HG03457 (cell line): Measurements from ENCODE around the gene VPS4A.
A peak's percentile ranks its signal among the peaks of the same experiment; 100 is the strongest.
"Not testable (repeated sequence)": the region's sequence is repeated elsewhere in the genome, so short reads cannot be mapped to it uniquely, and the experiment has no call there.

Experiments
- ATAC-seq: cut with Tn5 transposase; IDR thresholded peaks from one replicate; pipeline ENCODE4 v1.9.1; 2021; ENCODE audit warnings: moderate number of reproducible peaks; ENCODE audit not compliant: unreplicated experiment

Gene VPS4A

DNA sequence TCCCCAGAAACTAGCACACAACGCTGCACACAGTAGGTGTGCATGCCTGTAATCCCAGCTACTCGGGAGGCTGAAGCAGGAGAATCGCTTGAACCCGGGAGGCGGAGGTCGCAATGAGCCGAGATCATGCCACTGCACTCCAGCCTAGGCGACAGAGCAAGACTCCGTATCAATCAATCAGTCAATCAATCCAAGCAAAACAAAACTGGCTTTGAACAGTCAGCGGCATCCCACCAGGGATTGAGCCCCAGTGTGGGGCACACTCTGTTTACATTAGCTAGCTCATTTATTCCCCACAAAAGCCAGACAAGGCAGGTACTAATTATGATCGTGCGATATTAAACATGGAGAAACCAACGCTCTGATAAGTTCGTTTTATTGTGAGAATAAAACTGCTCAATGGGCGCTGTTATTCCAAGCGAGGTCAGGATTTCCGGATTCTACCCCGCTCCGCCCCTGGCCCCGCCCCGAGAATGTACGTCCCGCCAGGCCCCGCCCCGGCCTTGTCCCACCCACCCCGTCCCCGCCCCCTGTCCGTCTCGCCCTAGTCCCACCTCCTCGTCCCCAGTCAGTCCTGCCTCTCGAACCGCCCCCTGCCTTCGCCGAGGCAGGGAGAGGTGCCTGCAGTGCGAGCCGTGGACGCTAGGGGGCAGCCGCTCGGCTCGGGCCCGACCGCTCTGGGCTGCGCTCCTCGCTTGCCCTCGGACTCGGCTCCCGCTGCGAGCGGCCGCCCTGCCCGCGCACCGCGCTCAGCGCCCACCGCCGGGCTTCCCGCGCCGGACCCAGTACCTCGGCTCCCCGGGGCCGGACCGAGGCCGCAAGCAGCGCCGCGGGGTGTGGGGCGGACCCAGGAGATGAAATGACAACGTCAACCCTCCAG, at the start of gene VPS4A:
Gene VPS4A (plus strand): TSS at position 698 of the 880 bp plus-strand sequence. CDS start 162 bp downstream, at position 860.
- ATAC-seq = peak; percentile 95

DNA sequence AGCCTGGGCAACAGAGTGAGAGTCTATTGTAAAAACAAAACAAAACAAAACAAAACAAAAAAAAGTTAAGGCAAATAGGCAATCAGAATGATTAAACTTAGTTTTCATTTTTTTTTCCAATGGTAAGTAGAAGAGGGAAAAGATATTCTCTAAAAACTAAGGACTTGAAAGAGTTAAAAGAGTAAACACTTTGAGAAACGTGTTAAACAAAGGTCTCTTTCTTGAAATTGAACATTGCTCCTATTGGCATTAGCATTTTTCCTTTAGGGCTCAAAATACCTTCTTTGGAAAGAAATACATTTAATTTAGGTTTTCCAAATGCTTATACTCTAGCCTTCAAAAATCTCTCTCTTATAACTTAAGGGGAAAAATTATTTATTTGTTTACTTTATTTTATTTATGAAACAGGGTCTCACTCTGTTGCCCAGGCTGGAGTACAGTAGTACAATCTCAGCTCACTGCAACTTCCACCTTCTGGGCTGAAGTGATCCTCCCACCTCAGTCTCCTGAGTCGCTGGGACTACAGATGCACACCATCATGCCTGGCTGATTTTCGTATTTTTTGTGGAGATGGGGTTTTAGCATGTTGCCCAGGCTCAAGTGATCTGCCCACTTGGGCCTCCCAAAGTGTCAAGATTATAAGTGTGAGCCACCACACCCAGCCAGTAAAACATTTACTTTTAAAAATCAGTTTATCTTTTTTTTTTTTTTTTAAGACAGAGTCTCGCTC, 44.7 kb upstream of the VPS4A start:
- no peak for ATAC-seq

DNA sequence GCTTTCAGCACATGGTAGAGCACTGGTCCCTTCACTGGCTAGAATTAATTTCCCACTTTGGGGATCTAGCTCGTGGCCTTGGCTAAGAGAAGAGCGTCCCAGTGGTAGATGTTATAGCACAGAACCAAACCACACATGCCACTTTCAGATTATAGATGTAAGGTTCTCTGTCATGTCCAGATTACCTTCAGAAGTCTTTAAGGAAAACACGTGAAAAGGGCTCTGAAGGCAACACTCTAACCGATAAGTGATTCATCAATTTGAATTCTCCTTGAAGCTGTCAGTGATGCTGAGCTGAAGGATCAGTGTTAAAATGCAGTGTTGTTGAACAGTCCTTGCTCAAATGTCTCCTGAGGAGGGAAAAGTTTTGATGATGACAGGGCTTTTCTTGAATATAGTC, 43.5 kb upstream of the VPS4A start:
- no peak for ATAC-seq

DNA sequence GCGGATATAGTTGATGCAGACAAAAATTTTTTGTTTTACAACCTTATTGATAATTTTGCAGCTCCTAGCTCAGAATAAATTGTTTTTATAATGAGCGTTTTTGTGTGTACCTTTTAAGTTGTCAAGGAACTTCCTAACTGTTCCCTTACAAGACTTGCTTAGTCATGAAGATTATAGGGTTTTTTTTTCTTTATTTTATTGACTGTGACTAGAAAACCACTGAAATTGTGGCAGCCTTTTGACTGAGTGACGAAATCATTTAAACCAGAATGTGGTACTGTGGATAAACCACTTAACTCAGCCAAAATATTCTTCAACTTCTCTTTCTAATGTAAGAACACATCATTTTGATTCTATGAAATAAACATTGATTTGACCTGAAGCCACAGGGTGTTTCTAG, 40.8 kb upstream of the VPS4A start:
- ATAC-seq = no peak

DNA sequence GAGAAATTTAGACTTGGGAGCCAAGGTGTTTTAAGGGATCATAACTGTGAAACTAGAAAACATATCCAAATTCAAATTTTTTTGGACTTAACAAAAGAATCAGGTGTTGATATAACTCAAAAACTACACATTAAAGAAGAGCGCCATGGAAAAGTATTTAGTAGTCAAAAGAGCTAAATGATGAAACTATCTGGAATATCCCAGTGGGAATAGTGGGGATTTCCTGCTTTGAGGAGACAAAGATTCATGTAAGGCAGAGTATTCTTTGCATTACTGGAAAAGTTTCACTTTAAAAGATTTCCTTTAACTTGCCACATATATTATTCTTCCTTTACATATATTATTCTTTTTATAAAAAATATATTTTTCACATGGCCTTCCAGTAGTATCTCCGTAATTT, 40.3 kb upstream of the VPS4A start:
- no peak for ATAC-seq

DNA sequence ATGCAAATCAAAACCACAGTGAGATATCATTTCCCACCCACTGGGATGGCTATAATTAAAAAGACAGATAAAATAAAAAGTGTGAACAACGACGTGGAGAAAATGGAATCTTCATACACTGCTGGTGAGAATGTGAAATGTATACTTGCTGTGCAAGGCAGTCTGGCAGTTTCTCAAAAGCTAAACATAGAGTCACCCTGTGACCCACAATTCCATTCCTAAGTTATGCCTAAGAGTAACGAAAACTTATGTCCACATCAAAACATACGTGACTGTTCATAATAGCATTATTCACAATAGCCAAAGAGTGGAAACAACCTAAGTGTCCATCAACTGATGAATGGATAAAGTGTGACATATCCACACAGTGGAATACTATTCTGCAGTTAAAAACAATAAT, 38.1 kb upstream of the VPS4A start:
- ATAC-seq = no peak

DNA sequence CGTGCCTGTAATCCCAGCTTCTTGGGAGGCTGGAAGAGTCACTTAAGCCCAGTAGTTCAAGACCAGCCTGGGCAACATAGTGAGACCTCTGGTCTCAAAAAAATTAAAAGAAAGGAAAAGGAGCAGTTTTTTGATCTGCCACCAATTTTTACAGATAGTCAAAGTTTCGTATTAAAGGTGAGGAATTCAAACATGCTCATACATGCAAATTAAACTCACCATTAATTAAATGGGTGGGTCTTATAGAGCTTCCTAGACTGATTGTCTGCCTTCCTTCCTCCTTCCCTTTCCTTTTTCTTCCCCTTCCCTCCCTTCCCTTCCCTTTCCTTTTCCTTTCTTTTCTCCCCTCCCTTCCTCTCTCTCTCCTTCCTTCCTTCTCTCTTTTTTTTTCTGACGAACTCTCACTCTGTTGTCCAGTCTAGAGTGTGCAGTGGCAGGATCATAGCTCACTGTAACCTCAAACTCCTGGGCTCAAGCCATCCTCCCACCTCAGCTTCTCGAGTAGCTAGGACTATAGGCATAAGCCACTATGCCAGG, 36.4 kb upstream of the VPS4A start:
- no peak for ATAC-seq

DNA sequence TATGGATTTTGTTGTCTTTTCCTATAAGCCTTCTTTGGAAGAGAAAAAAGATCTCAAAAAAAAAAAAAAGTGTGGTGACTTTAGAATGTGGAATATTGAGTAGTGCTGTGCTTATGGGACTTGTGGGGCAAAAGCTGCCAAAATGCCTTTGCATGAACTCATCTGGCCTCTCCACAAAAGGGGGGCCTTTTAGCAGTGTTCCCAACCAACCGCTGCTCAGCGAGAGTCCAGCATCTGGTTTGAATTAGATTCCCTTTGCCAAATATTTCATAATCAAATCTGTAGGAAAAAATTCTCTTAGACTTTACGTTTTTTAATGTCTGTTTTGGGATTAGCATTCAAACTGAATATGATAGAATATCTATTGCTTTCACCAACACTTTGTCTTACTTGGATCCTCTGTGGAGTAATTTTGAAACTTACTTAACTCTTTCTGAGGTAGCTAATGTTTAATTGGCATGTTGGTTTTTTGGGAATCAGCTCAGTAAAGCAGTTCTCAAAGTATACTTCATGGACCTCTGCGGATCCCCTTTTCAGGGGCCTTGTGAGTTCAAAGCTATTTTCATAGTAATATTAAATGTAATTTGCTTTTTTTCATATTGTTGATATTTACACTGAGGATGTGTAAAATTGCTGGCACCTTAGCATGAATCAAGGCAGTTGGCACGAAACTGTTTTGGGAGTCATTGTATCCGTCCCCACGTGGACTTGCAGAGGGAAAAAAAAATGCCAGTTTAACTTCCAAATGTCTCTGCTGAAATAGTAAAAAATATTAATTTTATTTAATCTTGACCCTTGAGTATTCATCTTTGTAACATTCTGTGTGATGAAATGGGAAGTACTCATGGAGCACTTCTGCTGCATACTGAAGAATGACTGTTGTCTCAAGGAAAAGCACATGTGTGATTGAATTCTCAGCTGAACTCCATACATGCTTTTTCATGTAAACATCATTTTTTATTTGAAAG, 34.7 kb upstream of the VPS4A start:
- ATAC-seq = no peak

DNA sequence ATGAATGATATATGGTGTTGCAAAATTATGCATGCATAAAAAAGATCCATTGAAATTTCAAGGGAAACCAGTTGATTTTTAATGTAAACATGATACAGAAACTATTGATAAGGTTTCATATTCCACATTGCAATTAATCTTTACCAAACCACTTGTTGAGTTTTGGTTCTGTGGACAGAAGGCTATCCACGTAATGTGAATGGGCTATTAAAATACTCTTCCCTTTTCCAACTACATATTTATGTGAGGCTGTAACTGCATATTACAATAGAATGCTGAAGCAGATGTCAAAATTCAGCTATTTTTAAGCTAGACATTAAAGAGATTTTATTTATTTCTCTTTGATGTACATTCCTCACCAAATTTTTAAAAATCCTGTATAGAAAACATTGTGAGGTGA, 33.7 kb upstream of the VPS4A start:
- no peak for ATAC-seq

DNA sequence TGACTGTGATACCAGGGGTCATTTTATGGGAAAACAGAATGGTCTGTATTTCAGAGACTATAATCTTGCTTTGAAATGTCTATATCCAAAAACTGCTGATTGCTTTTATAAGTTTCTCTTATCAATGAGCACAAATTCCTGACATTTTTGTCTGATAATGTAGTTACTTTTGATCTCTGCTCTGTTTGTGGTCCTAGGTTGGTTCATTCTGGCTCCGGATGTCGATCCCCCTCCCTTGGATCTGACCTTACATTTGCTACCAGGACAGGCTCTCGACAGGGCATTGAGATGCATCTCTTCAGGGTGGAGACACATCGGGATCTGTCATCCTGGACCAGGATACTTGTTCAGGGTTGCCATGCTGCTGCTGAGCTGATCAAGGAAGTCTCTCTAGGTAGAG, 27.3 kb upstream of the VPS4A start:
- ATAC-seq = no peak

DNA sequence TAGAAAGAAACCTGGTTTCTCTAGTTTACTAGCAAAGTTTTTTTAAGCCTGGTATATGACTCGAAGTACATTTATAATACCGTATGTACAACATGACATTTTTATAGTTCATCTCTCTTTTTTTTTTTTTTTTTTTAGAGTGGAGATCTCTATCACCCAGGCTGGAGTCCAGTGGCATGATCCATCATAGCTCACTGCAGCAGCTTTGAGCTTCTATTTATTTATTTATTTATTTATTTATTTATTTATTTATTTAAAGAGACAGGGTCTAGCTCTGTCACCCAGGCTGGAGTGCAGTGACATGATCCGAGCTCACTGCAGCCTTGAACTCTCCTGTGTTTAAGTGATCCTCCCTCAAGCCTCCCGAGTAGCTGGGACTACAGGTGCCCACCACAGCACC, 25.9 kb upstream of the VPS4A start:
- ATAC-seq = no peak

DNA sequence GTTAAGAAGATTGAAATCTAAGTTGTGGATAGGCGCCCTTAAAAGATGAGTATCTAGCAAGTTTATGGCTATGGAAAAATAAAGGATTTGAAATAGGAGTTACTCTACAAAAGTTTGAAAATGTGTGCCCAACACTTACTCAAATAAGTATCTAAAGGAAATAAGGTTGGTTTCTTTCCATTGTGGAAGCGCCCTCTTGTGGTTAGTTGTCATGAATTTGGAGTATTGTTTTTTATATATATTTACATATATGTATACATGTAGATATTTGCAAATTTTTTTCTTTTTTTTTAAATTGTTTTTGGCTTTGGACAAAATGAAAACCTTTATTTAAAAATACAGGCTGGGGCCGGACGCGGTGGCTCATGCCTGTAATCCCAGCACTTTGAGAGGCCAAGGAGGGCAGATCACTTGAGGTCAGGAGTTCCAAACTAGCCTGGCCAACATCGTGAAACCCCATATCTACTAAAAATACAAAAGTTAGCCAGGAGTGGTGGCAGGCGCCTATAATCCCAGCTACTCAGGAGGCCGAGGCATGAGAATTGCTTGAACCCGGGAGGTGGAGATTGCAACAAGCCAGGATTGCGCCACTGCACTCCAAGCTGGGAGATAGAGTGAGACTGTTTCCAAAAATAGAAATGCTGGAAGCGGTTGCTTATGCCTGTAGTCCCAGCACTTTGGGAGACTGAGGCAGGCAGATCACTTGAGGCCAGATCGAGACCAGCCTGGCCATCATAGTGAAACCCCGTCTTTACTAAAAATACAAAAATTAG, 24.0 kb upstream of the VPS4A start:
- ATAC-seq = no peak

DNA sequence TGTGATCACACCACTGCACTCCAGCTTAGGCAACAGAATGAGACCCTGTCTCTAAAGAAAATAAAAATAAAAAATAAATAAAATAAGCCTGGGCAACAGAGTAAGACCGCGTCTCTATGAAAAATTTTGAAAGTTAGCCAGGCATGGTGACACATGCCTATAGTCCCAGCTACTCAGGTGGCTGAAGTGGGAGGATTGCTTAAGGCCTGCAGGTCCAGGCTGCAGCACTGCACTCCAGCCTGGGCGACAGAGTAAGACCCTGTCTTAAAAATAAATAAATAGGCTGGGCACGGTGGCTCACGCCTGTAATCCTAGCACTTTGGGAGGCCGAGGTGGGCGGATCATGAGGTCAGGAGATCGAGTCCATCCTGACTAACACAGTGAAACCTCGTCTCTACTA, 19.5 kb upstream of the VPS4A start:
- ATAC-seq = not testable (repeated sequence)

DNA sequence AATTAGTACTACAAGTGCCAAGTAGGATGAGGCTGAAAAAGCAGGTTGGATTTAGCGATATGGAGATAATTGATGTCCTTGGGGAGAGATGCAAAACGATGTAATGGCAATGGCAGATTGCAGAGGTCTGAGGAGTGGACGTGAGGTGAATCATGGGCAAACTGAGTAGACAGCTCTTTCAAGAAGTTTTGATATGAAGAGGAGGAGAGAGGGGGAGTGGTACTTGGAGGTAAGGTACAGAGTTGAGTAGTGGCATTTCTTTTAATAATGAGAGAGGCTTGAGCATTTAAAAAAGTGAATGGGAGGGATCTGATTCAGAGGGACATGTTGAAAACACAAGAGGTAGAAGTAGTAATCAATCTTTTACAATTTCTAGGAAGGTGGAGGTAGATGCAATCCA, 17.7 kb upstream of the VPS4A start:
- ATAC-seq = no peak

DNA sequence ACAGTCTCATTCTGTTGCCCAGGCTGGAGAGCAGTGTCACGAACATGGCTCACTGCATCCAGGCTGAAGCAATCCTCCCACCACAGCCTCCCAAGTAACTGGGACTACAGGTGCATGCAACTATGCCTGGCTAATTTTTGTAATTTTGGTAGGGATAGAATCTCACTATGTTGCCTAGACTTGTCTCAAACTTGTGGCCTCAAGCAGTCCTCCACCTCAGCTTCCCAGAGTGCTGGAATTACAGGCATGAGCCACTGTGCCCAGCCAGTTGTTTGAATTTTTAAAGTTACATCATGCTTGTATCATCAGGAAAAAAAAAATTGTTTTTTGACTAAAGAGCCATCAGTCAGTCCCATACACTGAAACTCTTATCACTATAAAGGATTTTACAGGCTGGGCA, 17.1 kb upstream of the VPS4A start:
- no peak for ATAC-seq

DNA sequence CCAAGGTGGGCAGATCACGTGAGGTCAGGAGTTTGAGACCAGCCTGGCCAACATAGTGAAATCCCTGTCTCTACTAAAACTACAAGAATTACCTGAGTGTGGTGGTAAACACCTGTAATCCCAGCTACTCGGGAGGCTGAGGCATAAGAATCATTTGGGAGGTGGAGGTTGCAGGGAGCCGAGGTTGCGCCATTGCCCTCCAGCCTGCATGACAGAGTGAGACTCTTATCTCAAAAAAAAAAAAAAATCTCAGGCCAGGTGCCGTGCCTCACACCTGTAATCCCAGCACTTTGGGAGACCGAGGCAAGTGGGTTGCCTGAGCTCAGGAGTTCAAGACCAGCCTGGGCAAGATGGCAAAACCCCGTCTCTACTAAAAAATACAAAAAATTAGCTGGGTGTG, 14.4 kb upstream of the VPS4A start:
- ATAC-seq = not testable (repeated sequence)

DNA sequence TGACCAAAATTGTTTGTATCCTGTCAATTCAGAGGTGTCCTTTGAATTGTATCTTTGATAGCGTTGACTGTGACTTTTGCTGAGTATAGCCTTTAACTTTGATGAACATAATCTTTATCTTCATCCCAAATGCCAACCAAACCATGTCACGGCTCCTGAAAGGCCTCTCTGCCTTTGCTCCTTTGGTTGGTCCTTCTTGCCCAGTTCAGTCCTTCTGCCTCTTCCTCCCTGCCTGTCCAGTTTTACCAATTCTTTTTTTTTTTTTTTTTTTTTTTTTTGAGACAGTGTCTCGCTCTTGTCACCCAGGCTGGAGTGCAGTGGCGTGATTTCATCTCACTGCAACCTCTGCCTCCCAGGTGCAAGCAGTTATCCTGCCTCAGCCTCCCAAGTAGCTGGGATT, 12.9 kb upstream of the VPS4A start:
- no peak for ATAC-seq

DNA sequence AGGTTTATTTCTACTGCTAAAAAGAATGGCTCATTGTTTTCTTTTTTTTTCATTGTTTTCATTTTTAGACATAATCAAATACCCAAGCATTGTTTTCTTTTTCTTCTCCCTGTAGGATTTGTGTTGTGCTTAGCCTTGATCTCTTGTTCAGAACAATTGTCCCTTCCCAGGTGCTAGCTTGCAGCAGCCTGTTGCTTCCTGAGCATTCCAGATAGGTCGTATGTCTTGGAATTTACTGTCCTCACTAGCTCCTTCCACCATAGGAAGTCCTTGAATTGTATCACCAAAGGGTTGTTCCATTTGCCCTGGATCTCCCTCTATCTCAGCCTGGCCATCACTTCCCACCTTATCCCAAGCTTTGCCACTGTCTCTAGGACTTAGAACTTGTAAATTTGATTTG, 10.0 kb upstream of the VPS4A start:
- ATAC-seq = no peak

DNA sequence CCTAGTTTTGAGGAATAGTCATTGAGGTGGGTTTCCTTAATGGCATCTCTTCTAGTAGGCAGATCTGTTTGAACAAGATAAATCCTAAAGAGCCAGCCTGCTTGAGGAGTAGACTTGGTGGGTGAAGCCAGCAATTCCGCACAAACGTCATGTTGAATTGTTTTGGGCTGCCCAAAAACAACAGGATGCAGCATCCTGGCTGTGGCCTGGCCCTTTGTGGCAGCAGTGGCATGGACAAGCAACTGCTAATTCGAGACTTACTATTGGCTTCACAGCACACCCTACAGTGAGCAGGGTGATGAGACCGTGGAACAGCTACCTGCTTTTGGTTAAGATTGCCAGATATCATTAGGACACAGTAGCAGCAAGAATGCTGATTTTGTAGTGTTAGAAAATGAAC, 9.3 kb upstream of the VPS4A start:
- ATAC-seq = no peak

DNA sequence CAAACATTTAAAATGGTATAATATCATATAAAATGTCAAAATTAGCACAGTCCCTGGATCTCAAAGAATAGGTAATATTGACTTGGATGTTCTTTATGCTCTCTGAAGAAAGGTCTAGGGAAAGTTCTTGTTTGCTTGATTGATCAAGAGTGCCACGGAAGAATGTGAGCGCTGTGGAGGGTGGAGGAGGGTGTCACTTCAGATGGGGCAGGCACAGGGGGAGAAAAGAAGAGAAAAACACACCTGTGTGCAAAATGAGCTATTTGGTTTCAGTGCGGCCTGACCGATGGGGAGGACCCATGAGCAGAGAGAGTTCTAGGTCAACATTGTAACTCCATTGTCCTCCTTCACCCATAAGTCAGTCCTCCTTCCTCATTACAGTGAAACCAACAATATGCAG, 8.8 kb upstream of the VPS4A start:
- ATAC-seq = no peak
